ENCODE measurements around the gene MTA3. TPM values are rescaled to one million over a fixed set of nuclear protein-coding genes. Genes with fewer than 3 reads are reported as not detected.

MTA3 gene
- total RNA-seq, 1 donor from 2014 or later: 72.8 TPM

DNA sequence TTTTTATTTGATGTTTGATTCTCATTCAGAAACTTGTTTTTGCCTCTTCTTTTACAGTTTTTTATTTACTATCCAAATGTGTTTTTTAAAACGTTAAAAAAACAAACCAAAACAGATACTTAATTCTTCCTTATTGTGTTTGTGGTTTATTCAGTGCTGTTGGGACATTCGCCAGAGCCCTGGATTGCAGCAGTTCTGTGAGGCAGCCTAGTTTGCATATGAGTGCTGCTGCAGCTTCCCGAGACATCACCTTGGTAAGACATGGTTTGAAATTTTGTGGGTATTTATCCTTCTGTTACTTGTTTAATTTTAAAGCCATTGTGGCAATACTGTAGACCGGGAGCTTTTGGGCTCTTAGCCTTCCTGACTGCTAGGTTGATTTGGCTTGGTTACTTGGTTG, 91.2 kb downstream of the MTA3 start:
- DNase-seq (ENCODE audit: low spot score): no peak

GRCh38 chr2:42663106-42663780, 94.8 kb downstream of the MTA3 start:
- DNase-seq (ENCODE audit: low spot score): peak; percentile 69

DNA sequence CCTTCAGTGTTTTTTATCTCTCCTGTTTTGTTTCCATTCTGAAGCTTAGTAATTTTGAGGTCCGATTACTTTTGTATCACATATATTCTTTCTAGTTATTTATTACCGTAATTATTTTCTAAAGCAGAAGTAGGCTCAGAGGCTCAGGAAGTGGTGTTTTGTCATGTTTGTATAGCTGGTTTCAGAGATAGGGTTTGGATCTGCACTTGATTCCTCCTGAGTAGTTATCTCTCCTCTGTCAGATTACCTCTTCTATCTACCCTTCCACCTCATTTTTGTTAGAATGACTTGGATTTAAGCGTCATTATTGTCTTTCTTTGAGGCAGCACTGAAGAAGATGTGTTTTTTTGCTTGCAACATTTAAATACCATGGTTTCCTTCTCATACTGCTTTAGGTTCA, 95.4 kb downstream of the MTA3 start:
- no peak for DNase-seq (ENCODE audit: low spot score)

GRCh38 chr2:42673989-42674579, 105.7 kb downstream of the MTA3 start:
- DNase-seq (ENCODE audit: low spot score): no peak

GRCh38 chr2:42675815-42676214, 107.4 kb downstream of the MTA3 start:
- DNase-seq (ENCODE audit: low spot score): no peak

- DNase-seq (ENCODE audit: low spot score): no peak
These were observed 116.9 kb downstream of the MTA3 start for GRCh38 chr2:42685303-42685702.

GRCh38 chr2:42693013-42693615, 124.7 kb downstream of the MTA3 start:
- DNase-seq (ENCODE audit: low spot score): no peak

- DNase-seq (ENCODE audit: low spot score): no peak
These were observed 125.5 kb downstream of the MTA3 start for GRCh38 chr2:42693688-42694479.

GRCh38 chr2:42696987-42697386, 128.6 kb downstream of the MTA3 start:
- no peak for DNase-seq (ENCODE audit: low spot score)

- DNase-seq (ENCODE audit: low spot score): no peak
These were observed 130.5 kb downstream of the MTA3 start for GRCh38 chr2:42698940-42699339.

GRCh38 chr2:42706836-42707235, 138.4 kb downstream of the MTA3 start:
- DNase-seq (ENCODE audit: low spot score): no peak

GRCh38 chr2:42708179-42708578, 139.7 kb downstream of the MTA3 start:
- no peak for DNase-seq (ENCODE audit: low spot score)

- no peak for DNase-seq (ENCODE audit: low spot score)
These were observed 143.5 kb downstream of the MTA3 start for GRCh38 chr2:42711896-42712295.

- DNase-seq (ENCODE audit: low spot score): no peak
These were observed 144.5 kb downstream of the MTA3 start for GRCh38 chr2:42712934-42713333.

DNA sequence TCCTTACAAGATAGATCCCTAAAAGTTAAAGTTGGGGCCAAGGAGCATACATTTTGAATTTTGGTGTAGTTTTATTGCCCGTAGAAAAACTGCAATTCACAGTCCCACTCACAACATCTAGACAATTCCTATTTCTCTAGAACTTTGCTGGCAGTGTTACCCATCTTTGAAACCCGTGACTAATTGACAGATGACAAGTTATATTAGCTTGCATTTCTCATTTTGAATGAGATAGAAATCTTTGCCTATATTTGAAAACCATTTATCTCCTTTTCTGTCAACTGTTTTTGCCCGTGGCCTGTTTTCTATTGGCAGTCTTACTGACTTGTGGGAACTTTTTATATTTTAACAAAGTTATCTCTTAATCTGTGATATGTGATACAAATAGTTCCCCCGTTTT, 145.5 kb downstream of the MTA3 start:
- no peak for DNase-seq (ENCODE audit: low spot score)

DNA sequence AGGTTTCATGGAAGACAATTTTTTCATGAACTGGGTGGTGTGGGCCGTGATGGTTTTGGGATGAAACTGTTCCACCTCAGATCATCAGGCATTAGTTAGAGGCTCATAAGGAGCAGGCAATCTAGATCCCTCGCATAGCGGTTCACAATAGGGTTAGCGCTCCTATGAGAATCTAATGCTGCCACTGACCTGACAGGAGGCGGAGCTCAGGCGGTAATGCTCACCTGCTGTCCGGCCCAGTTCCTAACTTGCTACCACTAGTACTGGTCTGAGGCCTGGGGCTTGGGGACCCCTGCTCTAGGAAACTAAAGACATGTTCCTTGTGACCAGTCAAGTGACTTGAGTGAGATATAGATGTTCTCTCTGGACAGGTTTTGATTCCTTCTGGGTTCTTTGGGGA, 146.3 kb downstream of the MTA3 start:
- no peak for DNase-seq (ENCODE audit: low spot score)

DNA sequence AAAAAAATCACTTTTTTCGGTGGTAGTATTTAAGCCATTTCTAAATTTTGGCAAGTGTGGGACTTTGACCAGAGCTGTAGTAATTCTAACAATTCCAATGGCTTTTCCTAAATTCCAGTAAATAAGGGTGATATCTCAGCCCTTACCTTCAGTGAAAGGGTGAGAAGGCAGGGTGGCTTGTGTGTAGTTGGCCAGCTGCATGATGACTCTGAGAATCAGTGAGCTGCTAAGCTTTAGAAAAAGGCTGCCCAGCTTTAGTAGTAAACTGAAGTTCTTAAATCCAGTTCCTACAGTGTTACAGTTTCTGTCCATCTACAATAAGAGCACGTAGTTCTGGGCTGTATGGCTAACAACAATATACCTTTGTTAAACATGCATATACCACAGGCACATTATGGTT, 153.5 kb downstream of the MTA3 start:
- DNase-seq (ENCODE audit: low spot score): no peak

DNA sequence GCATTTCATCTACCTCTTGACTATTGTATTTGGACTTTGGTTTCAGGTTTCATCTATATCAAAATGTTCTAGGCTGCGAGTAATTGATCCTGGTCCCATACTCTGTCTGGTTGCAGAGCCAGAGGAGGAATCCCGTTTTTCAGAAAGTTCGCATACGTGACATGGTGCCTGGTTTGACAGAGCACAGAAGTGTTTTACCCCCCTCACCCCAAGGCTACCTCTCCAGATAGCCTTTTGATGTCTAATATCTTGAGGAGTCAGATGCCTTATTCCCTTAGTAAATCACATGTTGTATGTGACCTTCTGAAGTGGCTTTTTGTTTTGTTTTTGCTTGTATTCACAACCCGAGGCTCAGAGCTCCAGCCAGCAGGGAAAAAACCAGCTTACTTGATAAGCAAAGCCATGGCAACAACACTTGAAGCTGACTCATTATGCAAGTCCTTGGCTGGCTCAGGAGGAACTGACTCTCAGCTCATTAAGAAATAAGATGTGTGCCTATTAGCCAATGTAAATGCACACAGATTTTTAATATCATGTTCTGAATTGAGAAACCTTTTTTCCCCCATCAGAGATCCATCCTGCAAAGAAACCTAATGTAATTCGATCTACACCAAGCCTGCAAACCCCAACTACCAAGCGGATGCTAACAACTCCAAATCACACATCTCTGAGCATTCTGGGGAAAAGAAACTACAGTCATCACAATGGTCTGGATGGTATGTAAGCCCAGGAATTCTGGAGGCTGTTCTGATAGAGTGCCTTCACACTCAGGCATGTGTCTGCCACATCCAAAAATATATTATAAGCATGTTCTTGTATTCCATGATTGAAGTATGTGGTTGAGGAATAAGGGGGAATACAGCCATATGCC, 154.1 kb downstream of the MTA3 start:
- DNase-seq (ENCODE audit: low spot score): no peak

DNA sequence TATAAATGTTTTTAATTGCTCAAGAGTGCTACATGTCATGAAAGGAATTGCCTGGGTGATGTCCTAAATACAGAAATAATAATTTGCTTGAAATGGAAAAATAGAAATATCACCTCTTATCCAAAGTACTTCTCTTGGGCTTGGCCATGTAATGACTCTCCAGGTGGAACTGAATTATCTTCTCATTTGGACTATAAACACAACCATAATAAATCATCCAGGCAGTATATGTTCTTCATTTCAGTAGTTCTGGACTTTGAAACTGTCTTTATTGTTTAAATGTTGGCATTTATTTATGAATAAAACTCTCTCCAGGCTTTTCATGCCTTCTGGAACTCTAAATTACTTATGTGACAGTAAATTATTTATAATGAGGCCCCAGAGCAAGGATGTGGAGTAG, 155.0 kb downstream of the MTA3 start:
- DNase-seq (ENCODE audit: low spot score): no peak

GRCh38 chr2:42724886-42725285, 156.5 kb downstream of the MTA3 start:
- no peak for DNase-seq (ENCODE audit: low spot score)

DNA sequence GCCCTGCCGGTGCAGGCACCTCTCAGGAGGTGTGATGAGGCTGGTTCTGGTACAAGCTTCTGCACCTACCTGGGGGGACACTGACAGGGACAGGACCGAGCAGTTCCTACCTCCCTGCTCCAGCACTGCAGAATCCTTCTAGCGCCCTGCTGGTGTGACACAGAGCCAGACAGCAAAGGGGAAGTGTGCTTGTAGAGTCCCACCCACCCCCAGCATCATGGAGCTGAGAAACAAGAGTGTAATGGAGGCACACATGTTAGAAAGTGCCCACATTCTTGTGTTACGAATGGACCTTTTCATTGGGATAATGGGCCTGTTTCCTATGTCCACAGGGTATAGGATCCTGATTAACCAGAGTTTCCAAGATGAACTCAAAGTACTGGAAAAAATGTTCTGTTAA, 157.2 kb downstream of the MTA3 start:
- DNase-seq (ENCODE audit: low spot score): no peak

DNA sequence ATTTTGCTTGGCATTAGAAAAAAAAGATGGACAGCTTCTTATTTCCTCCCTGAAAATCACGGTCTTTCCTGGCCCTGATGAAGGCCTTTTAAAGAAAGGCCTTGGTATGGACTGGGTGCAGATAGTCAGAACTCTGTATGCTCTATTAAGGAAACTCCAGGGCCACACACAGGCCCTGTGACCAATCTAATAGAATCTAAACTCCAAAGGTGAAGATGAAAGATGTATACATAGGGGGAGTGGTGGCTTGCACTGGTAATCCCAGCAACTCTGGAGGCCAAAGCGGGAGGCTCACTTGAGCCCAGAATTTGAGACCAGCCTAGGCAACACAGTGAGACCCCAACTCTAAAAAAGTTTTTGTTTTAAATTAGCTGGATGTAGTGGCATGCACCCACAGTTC, 158.2 kb downstream of the MTA3 start:
- no peak for DNase-seq (ENCODE audit: low spot score)
